GM18907 (cell line): Measurements from ENCODE around the gene ELK4.

Source experiments
- ATAC-seq: cut with Tn5 transposase; IDR thresholded peaks from one replicate; pipeline ENCODE4 v1.9.1; 2021; ENCODE audit warnings: mild to moderate bottlenecking, moderate library complexity; ENCODE audit not compliant: unreplicated experiment

Gene ELK4

DNA sequence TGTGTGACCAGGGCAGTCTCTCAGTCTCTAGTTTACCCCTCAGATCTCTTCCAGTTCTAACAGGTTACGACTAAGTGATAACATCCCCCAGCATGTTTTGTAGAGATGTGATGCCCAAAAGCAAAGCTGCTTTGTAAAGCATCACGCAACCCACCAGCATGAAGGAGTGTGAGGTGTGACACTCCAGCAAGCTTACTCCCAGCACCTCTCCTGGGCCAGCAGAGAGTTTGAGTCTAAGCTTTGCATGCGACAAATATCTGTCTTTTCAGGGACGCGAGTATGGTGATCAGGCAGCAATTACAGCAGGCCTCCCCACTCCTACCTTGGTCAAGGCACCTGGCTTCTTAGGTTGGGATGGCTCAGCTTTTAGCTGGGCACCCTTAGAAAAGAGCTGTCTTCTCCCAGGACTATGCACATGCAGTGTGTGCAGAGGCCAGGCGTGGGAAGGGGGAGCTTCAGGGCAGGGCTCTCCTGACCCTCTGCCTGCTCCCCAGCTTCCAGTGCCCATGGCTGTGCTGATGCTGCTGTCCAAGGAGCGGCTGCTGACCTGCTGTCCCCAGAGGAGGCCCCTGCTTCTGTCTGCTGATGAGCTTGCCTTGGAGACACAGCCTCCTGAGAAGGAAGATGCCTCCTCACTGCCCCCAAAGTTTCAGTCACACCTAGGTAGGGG, 48.2 kb downstream of the ELK4 start:
- no peak for ATAC-seq

DNA sequence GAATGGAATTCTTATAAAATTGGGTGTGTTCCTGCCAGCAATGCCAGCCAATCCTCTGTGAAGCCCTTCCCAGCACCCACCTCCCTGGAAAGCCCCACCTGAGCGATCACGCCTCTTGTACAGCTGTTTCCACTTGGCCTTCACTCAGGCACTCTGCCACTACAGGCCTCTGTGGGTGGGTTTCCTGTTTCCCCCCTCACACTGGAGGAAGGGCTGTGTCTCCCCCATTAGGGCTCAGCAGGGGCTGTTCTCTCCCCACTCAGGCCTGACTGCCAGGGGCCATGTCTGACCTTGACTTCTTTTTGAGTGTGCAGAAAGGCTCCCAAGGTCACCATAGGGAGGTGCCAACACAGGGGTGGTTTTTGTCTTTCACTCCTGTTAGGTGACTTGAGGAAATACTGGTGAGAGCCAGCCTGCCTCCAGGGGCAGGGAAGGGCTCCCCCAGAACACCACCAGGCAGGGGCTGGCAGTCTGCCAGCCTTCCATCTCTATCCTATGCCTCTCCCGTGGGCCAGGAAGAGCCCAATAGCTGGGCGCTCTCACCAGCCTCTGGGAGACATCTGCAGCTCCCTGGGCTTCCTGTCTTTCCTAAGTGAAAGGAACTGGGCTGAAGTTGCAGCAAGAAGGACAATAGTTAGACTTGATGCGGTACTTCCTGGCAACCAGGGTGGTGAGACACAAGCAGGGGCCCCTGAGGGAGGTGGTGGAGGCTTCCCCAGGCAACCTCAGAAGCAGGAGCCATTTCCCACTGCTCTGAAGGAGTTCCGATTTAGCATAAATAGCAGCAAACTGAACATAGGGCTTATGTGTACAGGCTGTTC, 49.1 kb downstream of the ELK4 start:
- ATAC-seq = no peak

DNA sequence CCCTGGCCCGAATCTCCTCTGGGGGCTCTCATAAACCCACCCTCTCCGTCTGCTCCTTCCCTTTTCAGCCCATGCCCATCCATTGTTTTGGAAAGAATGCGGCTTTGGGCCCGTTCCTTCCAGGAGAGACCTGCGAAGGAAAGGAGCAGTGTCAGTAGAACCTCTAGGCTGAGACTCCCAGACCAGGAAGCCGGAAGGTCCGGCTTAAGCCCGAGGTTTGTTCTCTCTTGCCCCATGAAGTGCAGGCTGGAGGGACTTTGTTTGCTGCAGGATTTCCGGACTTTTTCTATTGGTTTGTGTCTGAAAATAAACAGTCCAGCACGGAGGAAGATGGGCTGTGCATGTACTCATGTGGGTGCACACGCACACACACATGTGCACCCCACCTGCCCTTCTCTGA, 49.8 kb downstream of the ELK4 start:
- ATAC-seq = no peak

DNA sequence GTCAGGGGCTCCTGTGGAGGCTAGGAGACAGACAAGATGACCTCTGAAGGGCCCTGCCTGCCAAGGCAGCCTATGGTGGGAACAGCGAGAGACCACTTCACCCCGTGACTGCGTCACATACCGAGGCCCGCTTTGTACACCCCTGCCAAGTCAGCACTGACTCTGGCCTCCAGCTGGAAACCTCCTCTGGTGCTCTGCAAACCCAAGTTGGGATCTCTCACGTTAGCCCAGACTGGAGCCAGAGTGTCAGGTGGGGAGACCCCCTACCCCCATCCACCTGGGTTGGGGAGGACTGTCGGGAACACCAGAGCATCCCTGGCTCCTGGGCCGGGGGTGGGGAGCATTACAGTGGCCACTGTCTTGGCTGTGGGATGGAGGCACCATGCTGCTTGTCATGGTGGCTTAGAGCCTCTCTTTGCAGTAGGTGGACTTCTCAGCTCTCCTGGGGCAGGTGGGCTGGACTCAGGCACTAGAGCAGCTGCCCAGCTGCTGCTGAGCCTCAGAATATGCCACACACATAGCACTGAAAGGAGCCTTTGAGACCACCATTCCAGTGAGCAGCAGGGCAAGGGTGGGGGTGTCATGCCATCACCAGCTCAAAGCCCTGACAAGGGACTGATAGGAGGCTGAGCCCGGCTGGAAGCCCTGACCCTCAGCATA, 50.4 kb downstream of the ELK4 start:
- ATAC-seq = no peak

DNA sequence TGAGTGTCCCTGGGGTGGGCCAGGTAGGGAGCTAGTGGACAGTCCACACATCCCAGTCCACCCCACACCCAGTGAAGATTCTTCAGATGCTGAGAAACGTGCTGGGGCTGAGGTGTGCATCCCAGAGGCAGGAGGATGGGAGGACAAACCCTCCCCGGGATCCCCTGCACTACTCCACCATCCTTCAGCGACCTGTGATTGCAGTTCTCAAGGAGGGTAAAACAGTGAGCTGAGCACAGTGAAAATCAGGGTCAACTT, 51.0 kb downstream of the ELK4 start:
- no peak for ATAC-seq

DNA sequence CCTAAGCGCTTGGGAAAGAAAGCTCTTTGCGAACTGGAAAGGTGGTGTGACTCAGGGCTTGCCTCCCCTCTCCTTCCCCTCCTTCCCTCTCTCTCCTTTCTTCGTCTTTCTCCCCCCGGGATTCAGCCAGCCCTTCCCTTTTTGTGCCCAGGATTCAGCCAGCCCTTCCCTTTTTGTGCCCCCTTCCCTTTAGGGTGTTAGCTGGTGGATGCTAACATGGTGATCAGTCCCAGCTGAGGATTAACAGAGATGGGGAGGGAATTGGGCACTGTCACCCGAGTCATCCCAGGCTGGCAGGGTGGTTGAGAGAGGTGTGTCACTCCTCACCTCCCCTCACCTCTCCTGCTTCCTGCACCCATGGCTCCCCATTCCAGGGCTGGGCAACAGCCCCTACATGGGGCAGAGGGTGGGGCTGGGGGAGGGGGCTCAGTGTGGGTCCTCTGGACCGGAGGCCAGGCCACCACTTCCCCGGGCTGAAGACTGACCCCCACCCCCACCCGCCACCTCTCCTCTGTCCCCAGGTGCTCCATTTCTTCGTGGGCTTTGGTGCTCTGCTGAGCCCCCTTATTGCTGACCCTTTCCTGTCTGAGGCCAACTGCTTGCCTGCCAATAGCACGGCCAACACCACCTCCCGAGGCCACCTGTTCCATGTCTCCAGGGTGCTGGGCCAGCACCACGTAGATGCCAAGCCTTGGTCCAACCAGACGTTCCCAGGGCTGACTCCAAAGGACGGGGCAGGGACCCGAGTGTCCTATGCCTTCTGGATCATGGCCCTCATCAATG, 51.5 kb downstream of the ELK4 start:
- no peak for ATAC-seq

DNA sequence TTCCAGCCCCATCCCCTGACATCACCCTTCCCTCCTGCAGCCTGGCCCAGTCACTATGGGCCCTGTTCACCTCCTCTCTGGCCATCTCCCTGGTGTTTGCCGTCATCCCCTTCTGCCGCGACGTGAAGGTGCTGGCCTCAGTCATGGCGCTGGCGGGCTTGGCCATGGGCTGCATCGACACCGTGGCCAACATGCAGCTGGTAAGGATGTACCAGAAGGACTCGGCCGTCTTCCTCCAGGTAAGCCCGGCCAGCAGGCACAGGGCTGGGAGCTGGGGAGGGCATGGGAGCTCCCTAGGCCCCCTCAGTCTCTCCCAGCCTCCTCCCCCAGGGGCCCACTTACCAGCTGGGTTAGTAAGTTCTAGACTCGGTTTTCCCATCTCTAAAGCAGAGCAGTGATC, 52.1 kb downstream of the ELK4 start:
- ATAC-seq = no peak

DNA sequence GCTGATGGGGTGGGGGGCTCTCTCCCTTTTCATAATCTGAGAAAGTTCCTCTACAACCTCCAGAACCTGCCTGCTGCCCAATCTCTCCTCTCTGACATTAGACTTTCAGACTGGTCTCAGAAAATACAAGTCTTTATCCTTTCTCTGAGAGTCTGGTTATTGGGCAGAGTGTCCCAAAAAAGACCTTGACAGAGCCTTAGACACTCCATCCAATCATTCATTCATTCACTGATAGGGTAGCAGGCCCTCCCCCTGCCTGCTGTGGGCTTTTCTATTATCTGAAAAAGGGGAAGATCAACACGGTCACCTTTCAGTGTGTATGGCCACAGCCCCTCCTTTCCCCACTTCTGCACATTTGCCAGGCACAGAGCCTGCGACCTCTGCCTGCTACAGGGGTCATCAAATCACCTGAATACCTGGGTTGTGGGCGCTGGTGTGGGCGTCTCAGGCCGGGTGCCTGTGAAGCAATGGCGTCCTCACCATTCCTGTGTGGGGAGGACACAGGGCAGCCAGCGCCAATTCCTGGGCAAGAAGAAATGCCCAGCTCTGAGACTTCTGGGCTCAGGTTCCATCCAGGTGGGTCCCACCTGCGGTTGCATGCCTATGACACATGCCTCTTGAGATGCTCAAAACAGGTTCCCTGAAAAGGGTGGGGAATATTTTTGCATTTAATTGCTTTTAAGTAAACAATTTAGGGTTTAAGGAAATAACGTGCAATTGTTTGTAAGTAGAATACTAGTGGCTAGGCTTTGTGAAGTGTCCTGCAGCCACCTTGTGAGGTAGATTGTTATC, 52.8 kb downstream of the ELK4 start:
- no peak for ATAC-seq

DNA sequence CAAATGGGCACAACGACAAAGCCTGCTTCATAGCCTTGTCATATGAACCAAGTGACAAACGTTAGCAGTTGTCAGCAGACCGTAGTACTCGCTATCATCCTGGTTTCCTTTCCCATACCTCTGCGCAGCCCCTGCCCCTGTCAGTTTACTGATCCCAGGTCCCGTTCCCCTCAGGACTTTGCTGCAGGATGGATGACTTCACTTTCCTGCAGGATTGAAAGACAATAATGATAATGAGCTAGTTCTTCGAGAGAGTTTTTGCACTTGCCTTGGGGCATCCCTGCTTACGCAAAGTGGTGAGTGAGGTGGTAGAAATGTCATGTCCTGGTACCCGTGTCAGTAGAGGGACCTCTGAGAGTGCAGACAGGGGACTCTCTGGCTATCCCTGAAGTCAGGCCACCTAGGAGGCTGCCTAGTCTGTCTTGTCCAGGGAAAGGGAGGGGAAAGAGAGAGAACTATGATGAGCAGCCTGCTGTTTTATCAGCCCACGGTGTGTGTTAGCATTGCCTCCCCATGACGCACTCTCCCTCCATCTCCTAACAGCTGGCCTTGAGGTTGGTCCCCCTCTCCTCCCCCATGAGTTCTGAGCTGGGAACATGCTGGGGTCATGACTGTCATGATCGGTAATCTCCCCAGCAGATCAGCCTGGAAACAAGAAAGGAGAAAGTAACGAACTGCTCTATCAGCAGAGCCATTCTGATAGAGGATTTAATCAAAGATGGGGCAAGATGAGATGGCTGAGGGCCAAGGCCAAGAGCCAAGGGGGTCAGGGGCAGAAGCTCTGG, 53.7 kb downstream of the ELK4 start:
- no peak for ATAC-seq

DNA sequence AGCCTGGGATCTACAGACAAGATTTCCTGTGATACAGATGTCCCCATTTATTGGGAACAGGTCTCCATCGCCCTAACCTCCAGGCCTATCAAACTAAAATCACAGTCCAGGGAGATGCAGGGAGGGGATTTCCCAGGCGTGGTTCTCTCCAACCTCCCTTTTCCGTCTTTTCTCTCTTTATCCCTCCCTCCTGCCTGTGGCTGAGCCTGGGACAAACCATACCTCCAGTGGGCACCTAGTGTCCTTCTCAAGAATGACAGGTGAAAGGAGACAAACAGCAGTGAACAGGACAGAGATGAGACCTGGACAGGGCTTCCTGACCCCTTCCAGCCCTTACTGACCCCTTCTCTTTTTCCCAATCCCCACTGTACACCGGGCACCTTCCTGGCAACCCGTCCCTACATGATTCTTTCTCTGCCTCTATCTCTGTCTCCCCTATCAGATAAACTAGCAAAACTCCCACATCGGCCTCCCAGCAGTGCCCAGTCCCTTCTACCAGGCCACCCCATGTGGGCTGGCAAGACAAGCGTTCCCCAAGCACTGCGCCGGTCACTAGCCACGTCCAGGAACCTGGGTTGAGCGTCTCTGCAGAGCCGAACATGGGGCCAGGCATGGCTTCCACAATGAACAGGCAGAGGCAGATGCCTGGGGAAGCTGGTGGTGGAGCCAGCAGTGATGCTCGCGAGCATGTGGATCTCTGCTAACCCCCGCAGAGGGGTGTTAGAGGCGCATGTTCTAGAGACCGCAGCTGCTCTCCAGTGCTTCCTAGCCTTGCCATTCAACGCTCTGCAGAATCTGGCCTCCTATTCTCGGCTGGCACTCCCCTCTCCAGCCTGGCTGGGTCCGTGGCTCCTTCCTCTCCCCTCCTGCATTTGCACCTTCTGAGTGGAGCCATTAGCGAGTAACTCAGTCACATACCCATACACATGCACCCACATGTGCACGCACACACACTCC, 54.7 kb downstream of the ELK4 start:
- ATAC-seq = no peak

DNA sequence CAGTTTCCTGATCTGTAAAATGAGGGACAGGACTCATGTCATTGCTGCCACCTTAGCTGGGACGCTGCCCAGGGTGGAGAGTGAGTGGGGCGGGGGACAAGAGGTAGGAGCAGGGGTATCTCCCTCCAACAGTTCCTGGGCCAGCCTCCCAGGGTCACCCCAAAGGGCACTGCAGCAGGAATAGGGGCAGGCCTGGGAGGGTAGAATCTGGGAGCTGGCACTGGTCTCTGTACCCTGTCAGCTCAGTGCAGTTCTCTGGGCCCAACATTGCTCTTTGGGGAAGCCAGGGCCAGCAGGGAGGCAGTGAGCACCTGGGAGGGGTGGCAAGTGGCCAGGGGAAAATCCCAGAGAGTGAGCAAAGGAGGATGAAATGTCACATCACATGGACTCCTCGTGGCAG, 55.8 kb downstream of the ELK4 start:
- ATAC-seq = no peak

DNA sequence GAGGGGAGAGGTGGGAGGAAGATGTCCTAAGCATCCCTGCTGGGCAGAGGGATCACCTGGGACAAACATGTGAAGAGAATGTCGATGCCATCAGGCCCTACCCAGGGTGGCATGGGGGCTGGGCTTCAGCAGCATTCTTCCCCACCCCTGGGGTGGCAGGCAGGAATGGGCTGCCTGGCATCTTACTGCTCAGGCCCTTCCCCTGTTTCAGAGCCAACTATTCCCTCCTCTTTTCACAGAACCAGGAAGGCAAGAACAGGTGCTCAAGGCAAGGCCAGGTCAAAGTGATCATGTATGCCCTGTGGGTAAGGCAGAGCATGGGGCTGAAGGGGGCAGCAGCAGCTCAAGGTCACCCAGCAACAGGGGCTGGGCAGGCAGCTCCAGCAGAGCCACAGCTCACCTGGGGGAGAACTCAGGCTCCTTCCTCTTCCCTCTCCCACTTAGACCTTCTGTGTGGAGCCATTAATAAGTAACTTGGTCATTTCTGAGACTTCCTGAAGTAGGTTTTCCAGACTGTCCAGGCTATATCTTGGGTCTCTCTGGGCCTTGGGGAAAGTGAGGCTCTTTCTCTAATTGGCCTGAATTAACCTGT, 56.4 kb downstream of the ELK4 start:
- ATAC-seq = no peak

DNA sequence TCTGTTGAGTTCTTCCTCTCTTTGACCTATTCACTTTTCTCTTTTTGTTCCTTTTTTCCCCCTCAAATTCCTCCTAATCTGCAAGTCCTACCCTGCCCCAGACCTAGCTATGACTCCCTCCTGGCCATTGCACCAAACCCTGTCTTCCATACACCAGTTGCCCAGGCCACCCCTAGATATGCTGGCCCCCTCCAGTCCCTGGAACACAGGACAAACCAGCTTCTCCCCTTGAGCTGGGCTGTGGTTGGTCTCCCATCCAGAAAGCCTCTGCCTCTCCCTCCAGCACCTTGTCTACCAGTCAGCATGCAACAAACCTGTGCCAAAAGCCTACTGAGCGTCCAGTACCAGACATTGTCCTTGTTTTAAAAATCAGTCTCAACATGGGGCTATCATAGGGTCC, 59.4 kb downstream of the ELK4 start:
- ATAC-seq = no peak

DNA sequence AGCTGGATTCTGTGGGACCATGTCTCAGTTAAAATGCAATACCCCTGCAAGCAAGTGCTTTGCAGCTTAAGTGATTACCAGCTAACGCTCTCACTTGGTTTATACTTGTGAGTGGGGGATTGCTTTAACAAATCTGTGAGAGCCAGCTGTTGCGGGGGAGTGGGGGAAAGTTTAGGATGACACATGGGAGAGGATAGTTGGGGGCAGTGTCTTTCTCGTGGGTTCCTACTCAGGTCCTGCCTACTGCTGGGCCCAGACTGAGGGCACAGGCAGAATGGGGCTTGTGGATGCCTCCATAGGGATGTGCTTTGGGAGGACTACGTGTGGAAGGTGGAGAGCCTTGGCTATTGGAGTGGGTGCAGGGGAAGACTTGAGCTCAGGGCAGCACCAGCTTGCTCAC, 60.1 kb downstream of the ELK4 start:
- no peak for ATAC-seq

DNA sequence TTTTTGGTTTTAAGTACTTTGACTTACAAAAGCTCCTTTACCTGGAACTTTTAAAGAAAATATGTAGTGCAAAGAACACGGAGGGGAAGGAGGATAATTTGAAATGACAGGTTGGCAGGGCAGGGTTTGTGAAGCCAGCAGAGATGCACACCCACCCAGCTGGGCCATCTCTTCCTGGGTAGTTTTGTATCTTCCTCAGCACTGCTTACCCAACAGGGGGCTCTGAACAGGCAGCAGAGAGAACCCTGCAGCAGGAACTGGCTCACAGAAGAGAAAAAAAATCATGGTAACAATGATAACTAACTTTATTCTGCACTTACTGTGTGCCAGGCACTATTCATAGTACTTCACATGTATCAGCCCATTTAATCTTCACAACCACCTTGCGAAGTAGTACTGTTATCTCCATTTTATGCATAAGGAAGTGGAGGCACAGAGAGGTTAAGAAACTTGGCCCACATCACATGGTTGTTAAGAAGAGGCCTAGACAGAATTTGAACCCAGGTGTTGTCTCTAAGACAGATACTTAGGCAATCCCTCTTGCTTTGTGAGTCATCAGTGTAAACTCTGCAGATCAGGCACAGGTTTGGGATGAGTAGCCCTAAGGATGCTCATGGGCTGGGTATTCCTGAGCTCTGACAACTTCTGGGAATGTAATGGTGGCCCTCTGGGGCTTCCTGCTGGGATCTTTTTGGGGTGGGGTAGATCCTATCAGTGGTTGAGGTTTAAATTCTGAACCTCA, 60.8 kb downstream of the ELK4 start:
- no peak for ATAC-seq

DNA sequence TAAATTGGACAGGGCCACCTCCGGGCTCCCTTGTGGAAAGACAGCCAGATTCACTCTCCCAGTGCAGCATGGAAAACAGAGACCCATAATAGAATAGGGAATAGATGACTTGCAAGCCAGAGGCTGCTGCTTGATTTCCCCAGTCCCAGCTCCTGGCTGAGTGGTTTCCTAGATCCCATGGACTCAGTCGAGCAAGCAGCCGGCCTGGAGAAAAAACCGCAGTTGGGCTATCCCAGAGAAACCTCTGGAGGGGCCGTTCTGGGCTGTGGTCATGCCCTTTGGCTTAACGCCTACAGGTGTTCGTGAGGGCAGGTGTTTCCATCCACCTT, 61.7 kb downstream of the ELK4 start:
- ATAC-seq = no peak

DNA sequence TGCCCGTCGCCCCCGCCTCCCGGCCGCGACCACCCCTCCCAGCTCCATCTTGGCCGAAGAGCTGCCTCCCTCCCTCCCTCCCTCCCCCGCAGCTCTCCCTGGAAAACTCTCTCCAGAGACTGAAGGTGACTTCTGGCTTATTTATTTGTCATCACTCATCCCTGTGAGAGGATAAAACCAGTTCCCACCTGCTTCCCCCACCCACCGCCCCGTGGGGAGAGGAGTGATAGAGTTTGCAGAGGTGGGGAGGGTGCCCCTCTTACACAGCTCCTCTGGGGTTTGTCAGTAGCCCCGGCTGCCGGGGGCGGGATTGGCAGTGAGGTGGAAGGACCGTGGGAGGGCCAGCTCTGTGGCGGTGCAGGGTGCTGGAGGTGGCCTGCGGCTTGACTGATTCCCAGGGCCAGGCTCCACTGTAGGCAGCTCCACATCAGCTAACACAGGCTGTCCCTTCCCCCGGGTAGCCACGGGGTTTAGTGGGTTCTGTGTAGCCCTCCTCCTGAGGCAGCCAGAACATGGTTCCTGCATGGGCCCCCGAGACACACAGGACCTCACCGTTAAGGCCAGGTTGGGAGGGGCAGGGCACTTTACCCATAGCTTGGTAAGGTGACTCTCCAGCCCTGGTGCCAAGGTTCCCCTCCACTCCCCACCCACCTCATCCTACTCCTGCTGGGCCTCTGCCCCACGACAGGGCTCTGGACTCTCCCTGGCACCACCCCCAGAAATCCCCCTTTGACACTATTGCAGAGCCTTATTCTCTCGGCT, 62.2 kb downstream of the ELK4 start:
- ATAC-seq = no peak
